Osteoblast (primary cell): ENCODE data around the gene SNAP29. TPM values are rescaled to one million over a fixed set of nuclear protein-coding genes. Genes with fewer than 3 reads are reported as not detected.

ENCODE experiments used
- total RNA-seq: library from RNA; depleted of rRNA; stranded (reverse); fragments of >200 nt; gene quantifications from 2 replicates; pipeline ENCODE4 v1.2.3, GENCODE V29; 2012

SNAP29 gene
- total RNA-seq, 1 donor, result 13.0 TPM

Other genes starting within 250 kb of the SNAP29 start
- not detected in 2 replicates for gene SERPIND1, start 84.9 kb upstream of the SNAP29 start, total RNA-seq
- gene PI4KA, start 196 bp upstream of the SNAP29 start, total RNA-seq, result 61.9 and 63.4 TPM in 2 replicates
- gene CRKL, start 58.4 kb downstream of the SNAP29 start, total RNA-seq, result 31.2 and 38.4 TPM in 2 replicates
- gene AIFM3, start 108.2 kb downstream of the SNAP29 start, total RNA-seq, result 0.59 and 0.72 TPM in 2 replicates
- gene LZTR1, start 123.3 kb downstream of the SNAP29 start, total RNA-seq, result 56.8 and 58.0 TPM in 2 replicates
- gene THAP7, start 143.1 kb downstream of the SNAP29 start, total RNA-seq, result 23.9 and 24.2 TPM in 2 replicates
- 3.2 and 5.1 TPM in 2 replicates for gene P2RX6, start 156.2 kb downstream of the SNAP29 start, total RNA-seq
- under 0.01 and 0.36 TPM in 2 replicates for gene SLC7A4, start 173.6 kb downstream of the SNAP29 start, total RNA-seq
- under 0.01 TPM in 1 of 2 replicates, not detected in the other for gene LRRC74B, start 186.9 kb downstream of the SNAP29 start, total RNA-seq